Loucy (cell line): Measurements from ENCODE around the gene ASF1B.

Experiments used
- H2AFZ ChIP-seq: fragments of 200-600 bp; sonication (generic); 2 replicates; pipeline ENCODE4 v1.6.0; 2016; ENCODE audit warnings: antibody characterized with exemption, mild to moderate bottlenecking, low read length, moderate library complexity
- H3F3A ChIP-seq: fragments of 200-600 bp; 2 replicates; pipeline ENCODE4 v1.6.0; 2016; ENCODE audit warnings: antibody characterized with exemption, low read depth, mild to moderate bottlenecking
- H3K27me3 ChIP-seq: fragments of 200-600 bp; sonication (generic); 2 replicates; pipeline ENCODE4 v1.6.1; 2014; ENCODE audit warnings: low read length, mild to moderate bottlenecking; ENCODE audit not compliant: insufficient read depth, poor library complexity, severe bottlenecking
- H3K36me3 ChIP-seq: fragments of 200-600 bp; sonication (generic); 2 replicates; pipeline ENCODE4 v1.6.1; 2016; ENCODE audit warnings: low read length; ENCODE audit not compliant: insufficient read depth
- H3K4me1 ChIP-seq: fragments of 200-600 bp; sonication (generic); 2 replicates; pipeline ENCODE4 v1.5.1; 2014; ENCODE audit warnings: low read length, mild to moderate bottlenecking; ENCODE audit not compliant: insufficient read depth, poor library complexity, severe bottlenecking
- H3K4me2 ChIP-seq: fragments of 200-600 bp; sonication (generic); 2 replicates; pipeline ENCODE4 v1.6.0; 2014; ENCODE audit warnings: antibody characterized with exemption, low read length, low read depth, mild to moderate bottlenecking; ENCODE audit not compliant: poor library complexity, severe bottlenecking
- H3K4me3 ChIP-seq: fragments of 200-600 bp; sonication (generic); 2 replicates; pipeline ENCODE4 v1.5.1; 2014; ENCODE audit warnings: low read length, mild to moderate bottlenecking, mixed read lengths; ENCODE audit not compliant: poor library complexity, severe bottlenecking
- H3K79me2 ChIP-seq: fragments of 200-600 bp; sonication (generic); 2 replicates; pipeline ENCODE4 v1.6.1; 2014; ENCODE audit warnings: low read length; ENCODE audit not compliant: insufficient read depth
- H3K9ac ChIP-seq: fragments of 200-600 bp; sonication (generic); 2 replicates; pipeline ENCODE4 v1.6.0; 2014; ENCODE audit warnings: mild to moderate bottlenecking, low read depth, low read length, moderate library complexity; ENCODE audit not compliant: poor library complexity, severe bottlenecking
- H3K9me2 ChIP-seq: fragments of 200-600 bp; sonication (generic); replicated peaks from 2 replicates; pipeline ENCODE4 v1.6.1; 2016; ENCODE audit warnings: low read depth, low read length, mixed read lengths
- H3K9me3 ChIP-seq: fragments of 200-600 bp; sonication (generic); 2 replicates; pipeline ENCODE4 v1.6.1; 2014; ENCODE audit warnings: mild to moderate bottlenecking, antibody characterized with exemption, low read length, low read depth; ENCODE audit not compliant: insufficient read depth
- H4K20me1 ChIP-seq: fragments of 200-600 bp; sonication (generic); 2 replicates; pipeline ENCODE4 v1.6.0; 2014; ENCODE audit warnings: antibody characterized with exemption, low read length, mild to moderate bottlenecking; ENCODE audit not compliant: insufficient read depth, poor library complexity, severe bottlenecking
- EZH2phosphoT487 ChIP-seq: fragments of 200-600 bp; IDR thresholded peaks from 2 replicates; pipeline ENCODE4 v1.6.1; 2018; ENCODE audit warnings: antibody characterized with exemption, mild to moderate bottlenecking, moderate library complexity, borderline replicate concordance
- TF ChIP-seq, protein P1 (sequence below): fragments of 200-600 bp; sonication (generic); conservative IDR thresholded peaks from 2 replicates; pipeline ENCODE4 v1.5.1; 2014; ENCODE audit warnings: mild to moderate bottlenecking, antibody characterized with exemption, low read length

ASF1B gene

GRCh38 chr19:14089412-14089661 lies 47.1 kb downstream of the ASF1B start:
- no peaks in the 10 kb centered on the region; the same call in 1 of the 2 replicates for H3K36me3 ChIP-seq
- H3F3A ChIP-seq: no peaks in the 10 kb centered on the region; the same call in 1 of the 2 replicates
- H3K27me3 ChIP-seq: no peaks in the 10 kb centered on the region
- peak overlapping the region; percentile 69 for H3K4me2 ChIP-seq
- TF ChIP-seq, protein P1, sequence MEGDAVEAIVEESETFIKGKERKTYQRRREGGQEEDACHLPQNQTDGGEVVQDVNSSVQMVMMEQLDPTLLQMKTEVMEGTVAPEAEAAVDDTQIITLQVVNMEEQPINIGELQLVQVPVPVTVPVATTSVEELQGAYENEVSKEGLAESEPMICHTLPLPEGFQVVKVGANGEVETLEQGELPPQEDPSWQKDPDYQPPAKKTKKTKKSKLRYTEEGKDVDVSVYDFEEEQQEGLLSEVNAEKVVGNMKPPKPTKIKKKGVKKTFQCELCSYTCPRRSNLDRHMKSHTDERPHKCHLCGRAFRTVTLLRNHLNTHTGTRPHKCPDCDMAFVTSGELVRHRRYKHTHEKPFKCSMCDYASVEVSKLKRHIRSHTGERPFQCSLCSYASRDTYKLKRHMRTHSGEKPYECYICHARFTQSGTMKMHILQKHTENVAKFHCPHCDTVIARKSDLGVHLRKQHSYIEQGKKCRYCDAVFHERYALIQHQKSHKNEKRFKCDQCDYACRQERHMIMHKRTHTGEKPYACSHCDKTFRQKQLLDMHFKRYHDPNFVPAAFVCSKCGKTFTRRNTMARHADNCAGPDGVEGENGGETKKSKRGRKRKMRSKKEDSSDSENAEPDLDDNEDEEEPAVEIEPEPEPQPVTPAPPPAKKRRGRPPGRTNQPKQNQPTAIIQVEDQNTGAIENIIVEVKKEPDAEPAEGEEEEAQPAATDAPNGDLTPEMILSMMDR: peak; percentile 33
- TF ChIP-seq EZH2phosphoT487: no peak
- H2AFZ ChIP-seq: no peak overlapping the region
- H3K9me2 ChIP-seq: no peaks in the 10 kb centered on the region
- H4K20me1 ChIP-seq: peaks cover 11% of the 10 kb centered on the region
- H3K9ac ChIP-seq: no peak overlapping the region
- peaks cover 17% of the 10 kb centered on the region for H3K4me1 ChIP-seq
- peaks cover 17% of the 10 kb centered on the region; the same call in 1 of the 2 replicates for H3K79me2 ChIP-seq
- H3K4me3 ChIP-seq: peak overlapping the region; percentile 69
- no peaks in the 10 kb centered on the region for H3K9me3 ChIP-seq

- Histone ChIP-seq H3K79me2 (peaks cover 17% of the 10 kb centered on the region; the same call in 1 of the 2 replicates), H3K9me3 (no peaks in the 10 kb centered on the region), H3K4me3 (peak overlapping the region; percentile 69), H4K20me1 (peaks cover 11% of the 10 kb centered on the region), H3K4me1 (peaks cover 17% of the 10 kb centered on the region), H3F3A (no peaks in the 10 kb centered on the region; the same call in 1 of the 2 replicates), H3K27me3 (no peaks in the 10 kb centered on the region), H2AFZ (no peak overlapping the region), H3K9ac (no peak overlapping the region), H3K36me3 (no peaks in the 10 kb centered on the region; the same call in 1 of the 2 replicates), H3K9me2 (no peaks in the 10 kb centered on the region), H3K4me2 (peak overlapping the region; percentile 69)
- TF ChIP-seq, protein P1: no peak
- no peak for TF ChIP-seq EZH2phosphoT487
Observed at GRCh38 chr19:14088634-14089411, 47.6 kb downstream of the ASF1B start.

- no peaks in the 10 kb centered on the region for H3K9me2 ChIP-seq
- no peak overlapping the region for H3K9ac ChIP-seq
- TF ChIP-seq EZH2phosphoT487: no peak
- H3K9me3 ChIP-seq: no peaks in the 10 kb centered on the region
- no peak overlapping the region for H2AFZ ChIP-seq
- H3K79me2 ChIP-seq: peaks cover 12% of the 10 kb centered on the region; the same call in 1 of the 2 replicates
- H3K36me3 ChIP-seq: no peaks in the 10 kb centered on the region; the same call in 1 of the 2 replicates
- no peak overlapping the region for H3K4me2 ChIP-seq
- H3K4me3 ChIP-seq: no peak overlapping the region
- peaks cover 11% of the 10 kb centered on the region for H4K20me1 ChIP-seq
- H3F3A ChIP-seq: no peaks in the 10 kb centered on the region; the same call in 1 of the 2 replicates
- peaks cover 17% of the 10 kb centered on the region for H3K4me1 ChIP-seq
- H3K27me3 ChIP-seq: no peaks in the 10 kb centered on the region
Observed at GRCh38 chr19:14086098-14086497, 50.3 kb downstream of the ASF1B start.
